ENCODE measurements around the gene CCL26. TPM values are rescaled to one million over a fixed set of nuclear protein-coding genes. Genes with fewer than 3 reads are reported as not detected.

CCL26 gene
- total and polyA plus RNA-seq, 12 donors, result 0.55 to 2.0 (median 0.98) TPM; not detected in 5

GRCh38 chr7:75817116-75817515 is 45.1 kb upstream of the CCL26 start:
- H3K9me3 ChIP-seq, result no peaks in the 10 kb centered on the region
- H3K27me3 ChIP-seq, result peaks cover 0 to 19% (median 6%) of the 10 kb centered on the region in 7 donors
- H3K4me3 ChIP-seq, result no peak overlapping the region
- no peaks in the 10 kb centered on the region for H3K36me3 ChIP-seq
- DNase-seq (no peak), ATAC-seq (no peak)
- WGBS, 2 donors, result 64 to 72% methylated on average over 6 of the region's 6 CpGs
- no peak for TF ChIP-seq CTCF (IDR thresholded peaks at IDR 0.05)
- H3K4me1 ChIP-seq, result peaks cover 0 to 20% (median 0%) of the 10 kb centered on the region in 9 donors
- intact Hi-C loops (cut with DNase I), result no loop called here
- H3K27ac ChIP-seq, result no peak overlapping the region

- ATAC-seq, result no peak
- no peak for TF ChIP-seq CTCF (IDR thresholded peaks at IDR 0.05)
- Histone ChIP-seq H3K27me3 (peaks cover 0 to 19% (median 6%) of the 10 kb centered on the region in 7 donors), H3K36me3 (no peaks in the 10 kb centered on the region), H3K9me3 (no peaks in the 10 kb centered on the region), H3K4me1 (peaks cover 0 to 20% (median 0%) of the 10 kb centered on the region in 9 donors), H3K4me3 (no peak overlapping the region), H3K27ac (no peak overlapping the region)
- WGBS, 2 donors, result 60 to 66% methylated on average over 10 of the region's 10 CpGs
- DNase-seq, result no peak
- intact Hi-C loops (cut with DNase I), result no loop called here
Measured at GRCh38 chr7:75815418-75816064, 43.5 kb upstream of the CCL26 start.

DNA sequence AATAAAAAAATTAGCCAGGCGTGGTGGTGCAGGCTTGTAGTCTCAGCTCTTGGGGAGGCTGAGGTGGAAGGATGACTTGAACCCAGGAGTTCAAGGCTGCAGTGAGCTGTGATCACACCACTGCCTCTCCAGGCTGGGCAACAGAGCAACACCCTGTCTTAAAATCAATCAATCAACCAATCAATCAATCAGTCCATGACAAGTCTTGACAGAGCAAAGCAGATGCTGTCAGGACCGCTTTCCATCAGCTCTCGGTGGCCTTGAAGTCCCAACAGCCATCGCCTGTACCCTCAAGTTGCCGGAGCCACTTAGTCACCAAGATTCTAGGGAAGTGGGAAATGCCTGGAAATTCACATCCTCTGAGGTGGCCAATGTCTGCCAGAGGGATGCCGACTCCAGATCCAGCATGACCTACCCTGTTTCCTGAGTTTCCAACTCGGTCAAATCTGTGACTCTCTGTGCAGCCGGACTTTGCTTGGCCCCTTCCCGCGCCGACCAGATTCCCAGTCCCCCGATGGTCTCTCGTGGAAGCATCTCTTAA is 42.5 kb upstream of the CCL26 start:
- Histone ChIP-seq H3K4me1 (peaks cover 0 to 18% (median 0%) of the 10 kb centered on the region in 9 donors), H3K4me3 (no peak overlapping the region), H3K27me3 (peaks cover 0 to 19% (median 6%) of the 10 kb centered on the region in 7 donors), H3K27ac (no peak overlapping the region), H3K9me3 (no peaks in the 10 kb centered on the region), H3K36me3 (no peaks in the 10 kb centered on the region)
- ATAC-seq (no peak), DNase-seq (no peak)
- intact Hi-C loops (cut with DNase I), result no loop called here
- WGBS, 2 donors, result 70 to 73% methylated on average over 13 of the region's 13 CpGs
- TF ChIP-seq CTCF (IDR thresholded peaks at IDR 0.05), result no peak

DNA sequence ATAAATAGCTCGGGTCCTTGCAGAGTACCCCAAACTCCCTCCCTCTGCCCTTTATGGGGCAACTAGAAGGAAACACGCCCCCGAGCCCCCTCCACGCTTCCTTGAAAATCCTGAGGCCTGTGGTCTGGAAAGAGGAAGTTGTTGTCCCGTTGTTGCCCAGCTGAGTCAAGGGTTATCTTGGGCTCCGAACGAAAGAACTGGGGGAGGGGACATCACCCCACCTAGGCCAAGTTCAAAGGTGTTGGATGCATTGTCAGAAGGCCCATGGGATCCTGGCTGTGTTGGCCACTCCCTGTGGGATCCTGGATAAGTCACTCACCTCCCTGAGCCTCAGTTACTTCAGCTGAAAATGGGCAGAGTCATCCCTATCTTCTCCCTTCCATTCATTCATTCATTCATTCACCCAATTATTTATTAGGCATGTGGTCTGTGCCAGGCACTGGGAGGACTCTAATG is 41.8 kb upstream of the CCL26 start, which contains the start of gene CCL24:
TSS of gene CCL24 (minus strand) at position 26 of the 456 bp plus-strand sequence. CDS start 91 bp downstream, outside the sequence.
- no peak for TF ChIP-seq CTCF (IDR thresholded peaks at IDR 0.05)
- Histone ChIP-seq H3K36me3 (no peaks in the 10 kb centered on the region), H3K4me1 (peaks cover 0 to 12% (median 0%) of the 10 kb centered on the region in 9 donors), H3K27me3 (peaks cover 0 to 19% (median 6%) of the 10 kb centered on the region in 7 donors), H3K9me3 (no peaks in the 10 kb centered on the region), H3K27ac (no peak within 1 kb of the TSS), H3K4me3 (no peak within 1 kb of the TSS)
- 47 to 48% methylated on average over 7 of the region's 7 CpGs for WGBS, 2 donors
- intact Hi-C loops (cut with DNase I), result no loop called here
- ATAC-seq (peak in 1 of 8 donors; percentile 9), DNase-seq (no peak)

Data from heart right ventricle (tissue), 16 donors.